Thymus (tissue), 11 donors: Measurements from ENCODE around the gene HMGCLL1. TPM values are rescaled to one million over a fixed set of nuclear protein-coding genes. Genes with fewer than 3 reads are reported as not detected.

Experiments
- DNase-seq, 9 donors: peaks; one replicate each; pipeline ENCODE4 v3.0.0-alpha.2; 2013; ENCODE audit warnings: low spot score in 9 of 9, low read depth in 6 of 9, missing footprints in 1 of 9
- H3K27ac ChIP-seq, 2 donors: one replicate each; pipeline ENCODE4 v1.5.1; 2013; ENCODE audit warnings: control low read depth in 1 of 2, low read depth in 1 of 2, low read length in 1 of 2, mild to moderate bottlenecking in 1 of 2, moderate library complexity in 1 of 2
- H3K27me3 ChIP-seq, 2 donors: one replicate each; pipeline ENCODE4 v1.5.1; 2013; ENCODE audit warnings: low read length in 1 of 2; ENCODE audit not compliant: control insufficient read depth in 2 of 2, insufficient read depth in 1 of 2
- H3K36me3 ChIP-seq, 2 donors: one replicate each; pipeline ENCODE4 v1.5.1; 2013; ENCODE audit warnings: low read length in 1 of 2, mild to moderate bottlenecking in 1 of 2, moderate library complexity in 1 of 2; ENCODE audit not compliant: control insufficient read depth in 2 of 2, insufficient read depth in 2 of 2
- H3K4me1 ChIP-seq, 2 donors: one replicate each; pipeline ENCODE4 v1.5.1; 2013; ENCODE audit warnings: low read length in 2 of 2; ENCODE audit not compliant: control insufficient read depth in 2 of 2, insufficient read depth in 2 of 2
- H3K4me3 ChIP-seq, 2 donors: one replicate each; pipeline ENCODE4 v1.5.1; 2013; ENCODE audit warnings: low read length in 2 of 2, control low read depth in 1 of 2, mild to moderate bottlenecking in 1 of 2
- H3K9me3 ChIP-seq, 2 donors: one replicate each; pipeline ENCODE4 v1.5.1; 2013; ENCODE audit warnings: low read length in 1 of 2, mild to moderate bottlenecking in 1 of 2; ENCODE audit not compliant: control insufficient read depth in 2 of 2, insufficient read depth in 1 of 2
- WGBS: extraction: QIAGEN DNeasy Blood & Tissue Kit; methylation state at CpG from one replicate; pipeline ENCODE4 v1.1.7; 2013; 5-methylcytosine and 5-hydroxymethylcytosine counted together
- polyA plus RNA-seq: library from polyadenylated mRNA; stranded (reverse); fragments of 200-250 nt; gene quantifications from one replicate; pipeline ENCODE4 v1.2.3, GENCODE V29; 2013
- total RNA-seq: library from RNA; stranded (reverse); fragments of 120-200 nt; gene quantifications from one replicate; pipeline ENCODE4 v1.2.4, GENCODE V29; 2013
- donor health status: healthy.

Gene HMGCLL1
- total and polyA plus RNA-seq, 2 donors, result 0.34 to 0.42 TPM

DNA sequence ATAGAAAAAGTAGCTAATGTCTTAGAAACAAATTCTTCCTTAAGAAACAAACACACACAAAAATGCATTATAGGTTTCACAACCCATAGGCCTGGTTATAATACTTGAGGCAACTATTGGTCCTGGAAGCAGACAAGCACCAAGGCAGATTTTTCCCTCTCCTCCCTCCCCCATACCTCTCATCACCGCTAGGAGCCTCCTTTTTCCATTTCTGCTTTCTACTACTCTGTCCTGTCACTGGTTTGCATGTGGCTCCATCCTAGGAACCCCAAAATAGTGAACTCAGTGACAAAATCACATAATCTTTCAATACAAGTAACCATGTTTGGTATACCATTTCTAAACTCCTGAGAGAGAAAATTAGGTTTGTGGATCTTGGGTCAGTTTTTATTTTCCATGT, 66.1 kb downstream of the HMGCLL1 start:
- no peaks in the 10 kb centered on the region for H3K9me3 ChIP-seq
- WGBS, result 75% methylated on average over 1 of the region's 1 CpG
- H3K4me3 ChIP-seq, result no peak overlapping the region
- H3K4me1 ChIP-seq, result no peaks in the 10 kb centered on the region
- DNase-seq, result no peak
- no peaks in the 10 kb centered on the region for H3K27me3 ChIP-seq
- no peaks in the 10 kb centered on the region for H3K36me3 ChIP-seq
- no peak overlapping the region for H3K27ac ChIP-seq

DNA sequence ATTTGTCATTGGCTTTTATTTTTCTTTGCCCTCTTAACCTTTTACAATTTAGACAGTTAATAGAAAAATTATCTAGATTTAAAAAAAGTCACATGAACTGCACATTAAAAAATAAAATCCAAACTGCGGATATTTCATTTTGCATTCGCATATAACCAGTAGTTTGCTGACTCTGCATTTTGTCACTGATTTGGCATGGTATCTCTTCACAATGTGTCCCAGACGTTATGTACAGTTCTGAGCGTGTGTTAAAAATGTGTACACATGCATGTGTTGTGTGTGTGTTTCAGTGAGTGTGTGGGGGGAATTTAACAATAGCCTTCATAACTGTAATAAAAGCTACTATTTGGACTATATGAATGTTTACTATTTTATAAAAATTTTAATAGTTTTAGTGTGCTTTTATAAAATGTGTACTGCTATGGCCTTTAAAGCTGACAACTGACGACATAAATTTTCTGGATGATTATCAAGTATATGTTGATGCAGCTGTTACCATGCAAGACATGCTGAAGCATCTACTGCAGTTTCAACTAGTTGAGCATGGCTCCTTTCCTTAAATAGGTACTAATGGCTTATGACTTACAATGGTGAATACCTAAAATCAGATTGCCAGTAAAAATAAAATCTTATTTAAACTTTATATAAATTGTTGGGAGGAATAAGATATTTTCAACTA, 67.7 kb downstream of the HMGCLL1 start:
- no peaks in the 10 kb centered on the region for H3K27me3 ChIP-seq
- no peak for DNase-seq
- H3K9me3 ChIP-seq, result no peaks in the 10 kb centered on the region
- no peaks in the 10 kb centered on the region for H3K4me1 ChIP-seq
- H3K27ac ChIP-seq, result no peak overlapping the region
- 94% methylated on average over 5 of the region's 5 CpGs for WGBS
- H3K4me3 ChIP-seq, result no peak overlapping the region
- no peaks in the 10 kb centered on the region for H3K36me3 ChIP-seq

DNA sequence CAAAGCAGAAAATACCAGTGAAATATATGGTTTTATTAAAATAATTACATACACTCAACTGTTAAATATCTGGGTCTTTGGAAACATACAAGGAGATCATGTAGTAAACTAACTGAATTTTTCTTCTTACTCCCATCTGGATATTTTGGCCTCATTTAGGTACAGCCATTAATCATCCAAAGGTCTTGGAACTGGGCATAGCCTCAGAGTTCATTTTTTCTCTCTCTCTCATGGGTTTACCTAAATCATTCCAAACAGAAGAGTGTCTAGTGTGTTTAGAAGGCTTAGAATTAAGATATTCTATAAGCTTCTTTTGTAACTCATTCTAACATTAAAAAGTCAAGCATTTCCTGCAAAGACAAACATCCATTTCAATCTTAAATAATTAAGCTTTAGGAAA, 79.4 kb downstream of the HMGCLL1 start:
- Histone ChIP-seq H3K36me3 (no peaks in the 10 kb centered on the region), H3K27me3 (no peaks in the 10 kb centered on the region), H3K4me3 (no peak overlapping the region), H3K27ac (no peak overlapping the region), H3K9me3 (no peaks in the 10 kb centered on the region), H3K4me1 (no peaks in the 10 kb centered on the region)
- no peak for DNase-seq

DNA sequence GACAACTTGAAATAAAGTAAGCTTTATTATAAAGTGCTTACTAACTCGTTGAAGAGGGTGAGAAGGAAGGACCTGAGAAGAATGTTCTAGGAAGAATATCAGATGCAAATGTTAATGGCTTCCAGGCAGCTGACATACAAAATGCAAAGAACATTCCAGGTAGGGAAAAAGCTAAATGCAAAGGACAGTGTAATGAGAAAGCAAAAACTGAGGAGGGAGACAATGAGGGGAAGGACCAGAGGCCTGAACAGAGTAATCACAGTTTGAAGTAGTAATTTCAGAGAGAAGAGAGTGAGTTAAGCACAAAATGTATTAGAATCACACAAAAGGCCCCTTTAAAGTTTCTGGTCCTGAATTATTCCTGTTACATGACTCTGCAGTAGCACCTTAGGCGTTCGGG, 81.3 kb downstream of the HMGCLL1 start:
- WGBS, result 92% methylated on average over 3 of the region's 3 CpGs
- Histone ChIP-seq H3K36me3 (no peaks in the 10 kb centered on the region), H3K27ac (no peak overlapping the region), H3K4me1 (no peaks in the 10 kb centered on the region), H3K27me3 (no peaks in the 10 kb centered on the region), H3K9me3 (no peaks in the 10 kb centered on the region), H3K4me3 (no peak overlapping the region)
- DNase-seq, result no peak

DNA sequence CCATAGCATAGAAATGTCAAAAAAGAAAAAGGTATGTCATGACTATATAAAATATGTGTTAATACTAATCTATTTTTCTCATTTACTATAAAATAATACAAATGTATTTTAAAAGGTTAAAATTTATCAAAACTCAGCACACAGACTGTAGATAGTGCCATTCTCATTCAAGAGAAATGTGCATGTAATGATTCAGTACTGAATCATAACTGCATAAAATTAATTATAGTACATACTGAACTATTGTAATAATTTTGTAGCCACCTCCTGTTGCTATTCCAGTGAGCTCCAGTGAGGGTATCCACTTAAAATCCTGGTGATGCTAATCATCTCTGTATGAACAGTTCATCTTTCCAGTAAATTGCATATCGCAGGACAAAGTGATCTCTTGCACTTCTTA, 82.8 kb downstream of the HMGCLL1 start:
- Histone ChIP-seq H3K4me3 (no peak overlapping the region), H3K27ac (no peak overlapping the region), H3K27me3 (no peaks in the 10 kb centered on the region), H3K36me3 (no peaks in the 10 kb centered on the region), H3K4me1 (no peaks in the 10 kb centered on the region), H3K9me3 (no peaks in the 10 kb centered on the region)
- 98% methylated on average over 1 of the region's 1 CpG for WGBS
- DNase-seq, result no peak

DNA sequence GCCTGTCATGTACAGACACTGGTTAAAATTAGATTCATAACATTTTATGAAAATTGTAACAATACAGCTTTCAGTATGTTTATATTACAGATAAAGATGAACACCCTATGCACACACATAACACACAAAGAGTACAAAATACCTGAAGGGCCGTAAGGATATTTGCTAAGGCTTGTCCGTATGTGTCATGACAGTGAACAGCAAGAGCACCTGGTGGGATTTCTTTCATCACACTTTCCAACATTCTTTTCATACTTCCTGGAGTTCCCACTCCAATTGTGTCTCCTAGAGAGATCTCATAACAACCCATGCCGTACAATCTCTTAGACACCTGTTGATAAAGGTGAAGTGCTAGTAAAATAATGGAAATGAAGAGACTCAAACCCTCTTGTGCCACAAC, 83.7 kb downstream of the HMGCLL1 start:
- Histone ChIP-seq H3K4me3 (no peak overlapping the region), H3K27ac (no peak overlapping the region), H3K27me3 (no peaks in the 10 kb centered on the region), H3K4me1 (no peaks in the 10 kb centered on the region), H3K9me3 (no peaks in the 10 kb centered on the region), H3K36me3 (no peaks in the 10 kb centered on the region)
- DNase-seq, result no peak
- WGBS, result 92% methylated on average over 3 of the region's 3 CpGs

DNA sequence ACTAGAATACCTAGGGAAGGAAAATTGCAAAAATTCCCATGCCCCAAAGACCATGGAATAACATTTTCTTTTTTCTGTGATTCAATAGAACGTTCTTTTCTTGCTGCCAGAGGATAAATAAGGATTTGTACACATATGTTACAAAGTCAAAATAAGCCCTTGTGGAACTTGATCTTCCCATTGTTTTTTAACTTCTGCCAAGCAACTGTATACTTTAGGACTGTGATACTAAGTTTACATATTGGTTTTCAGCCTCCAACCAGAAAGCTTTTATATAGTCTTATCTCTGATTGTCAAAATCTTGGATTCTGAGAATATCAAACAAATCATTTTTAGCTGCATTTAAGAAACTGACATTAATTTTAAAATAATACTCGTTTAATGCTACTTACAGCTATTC, 84.6 kb downstream of the HMGCLL1 start:
- no peaks in the 10 kb centered on the region for H3K27me3 ChIP-seq
- no peak overlapping the region for H3K4me3 ChIP-seq
- no peaks in the 10 kb centered on the region for H3K4me1 ChIP-seq
- 68% methylated on average over 2 of the region's 2 CpGs for WGBS
- H3K36me3 ChIP-seq, result no peaks in the 10 kb centered on the region
- H3K27ac ChIP-seq, result no peak overlapping the region
- H3K9me3 ChIP-seq, result no peaks in the 10 kb centered on the region
- DNase-seq, result no peak

DNA sequence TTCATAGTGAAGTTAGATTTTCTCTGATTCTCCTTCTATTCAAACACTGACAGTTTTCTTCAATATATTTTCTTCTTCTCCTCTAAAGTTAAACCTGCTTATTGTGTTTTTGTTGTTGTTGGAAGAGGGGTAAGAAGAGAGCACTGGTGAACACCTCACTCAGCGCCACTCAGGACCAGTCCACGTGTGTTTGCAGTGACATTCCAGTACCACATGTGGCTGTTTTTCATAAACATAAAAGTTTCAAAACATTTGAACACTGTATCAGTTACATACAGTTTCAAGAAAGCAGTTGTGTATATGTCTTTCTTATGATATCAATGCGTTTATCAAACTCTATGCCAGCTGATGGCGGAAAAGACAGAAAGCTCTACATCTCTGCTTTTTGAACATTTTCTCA, 86.7 kb downstream of the HMGCLL1 start:
- Histone ChIP-seq H3K4me1 (no peaks in the 10 kb centered on the region), H3K36me3 (no peaks in the 10 kb centered on the region), H3K27me3 (no peaks in the 10 kb centered on the region), H3K27ac (no peak overlapping the region), H3K4me3 (no peak overlapping the region), H3K9me3 (no peaks in the 10 kb centered on the region)
- 94% methylated on average over 4 of the region's 4 CpGs for WGBS
- no peak for DNase-seq

DNA sequence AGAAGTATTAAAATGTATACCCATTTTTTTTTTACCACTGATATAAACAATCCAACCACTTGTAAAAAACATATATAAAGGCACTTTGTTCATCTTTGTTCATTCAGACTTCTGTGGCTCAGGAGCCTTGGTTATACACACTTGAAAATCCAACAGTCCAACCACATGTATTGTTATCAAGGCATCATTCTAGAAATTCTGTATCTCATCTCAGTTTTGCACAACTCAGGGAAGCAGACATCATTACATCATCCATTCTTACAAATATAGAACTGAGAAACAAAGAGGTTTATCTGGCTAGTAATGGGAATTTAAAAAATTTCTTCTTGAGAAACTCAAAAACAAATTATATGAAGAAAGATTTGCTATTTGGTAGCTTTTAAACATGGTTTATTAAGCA, 88.1 kb downstream of the HMGCLL1 start:
- H3K9me3 ChIP-seq, result no peaks in the 10 kb centered on the region
- H3K4me3 ChIP-seq, result no peak overlapping the region
- no peaks in the 10 kb centered on the region for H3K36me3 ChIP-seq
- H3K4me1 ChIP-seq, result no peaks in the 10 kb centered on the region
- no peak overlapping the region for H3K27ac ChIP-seq
- DNase-seq, result no peak
- no peaks in the 10 kb centered on the region for H3K27me3 ChIP-seq

DNA sequence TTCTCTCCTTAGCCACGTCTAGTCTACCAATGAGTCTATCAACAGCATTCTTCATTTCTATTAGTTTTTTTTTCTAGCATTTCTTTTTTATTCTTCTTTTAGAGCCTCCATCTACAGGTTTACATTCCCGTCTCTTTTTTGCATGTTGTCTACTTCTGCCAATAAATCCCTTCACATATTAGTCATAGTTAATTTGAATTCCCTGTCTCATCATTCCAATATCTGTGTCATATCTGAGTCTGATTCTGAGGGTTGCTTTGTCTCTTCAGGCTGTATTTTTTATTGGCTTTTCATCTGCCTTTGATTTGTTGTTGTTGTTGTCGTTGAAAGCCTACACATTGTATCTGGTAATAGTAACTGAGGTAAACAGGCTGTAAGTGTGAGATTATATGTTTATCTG, 104.6 kb downstream of the HMGCLL1 start:
- 92% methylated on average over 3 of the region's 3 CpGs for WGBS
- H3K27me3 ChIP-seq, result no peaks in the 10 kb centered on the region
- H3K4me3 ChIP-seq, result no peak overlapping the region
- DNase-seq, result no peak
- no peaks in the 10 kb centered on the region for H3K9me3 ChIP-seq
- no peak overlapping the region for H3K27ac ChIP-seq
- H3K36me3 ChIP-seq, result no peaks in the 10 kb centered on the region
- no peaks in the 10 kb centered on the region for H3K4me1 ChIP-seq
